Measurements from ENCODE around the gene SEC62. TPM values are rescaled to one million over a fixed set of nuclear protein-coding genes. Genes with fewer than 3 reads are reported as not detected.

The SEC62 gene
- total and polyA plus RNA-seq, 9 of the 15 experiments (the other 6 are each of a cell fraction or from before 2014, with no cell fraction given), result 34.5 to 152 (median 51.8) TPM

GRCh38 chr3:169940470-169941181 lies 26.0 kb upstream of the SEC62 start:
- H3K4me3 ChIP-seq, result no peak overlapping the region

More at GRCh38 chr3:169940470-169941181, 26.0 kb upstream of the SEC62 start:
- H3K36me3 ChIP-seq (ENCODE audit: control insufficient read depth, insufficient read depth, low read length), result no peaks in the 10 kb centered on the region
- no peaks in the 10 kb centered on the region for H3K27me3 ChIP-seq (ENCODE audit: control insufficient read depth in 2 of 2, insufficient read depth in 2 of 2, low read length in 2 of 2)
- H3K79me2 ChIP-seq (ENCODE audit: control insufficient read depth, insufficient read depth, low read length), result no peaks in the 10 kb centered on the region
- H2AFZ ChIP-seq (ENCODE audit: low read depth, low read length), result no peak overlapping the region
- ChIA-PET CTCF (ENCODE audit: low intra/inter-chr PET ratio) (no interaction called here), POLR2A (interaction anchor here (0.6 kb wide), 1 partner anchor 82 kb away, joined by 4 read pairs; no protein-coding TSS in a partner anchor)
- ATAC-seq, result no peak
- 53% methylated on average over 6 of the region's 6 CpGs for WGBS (ENCODE audit: insufficient coverage, low coverage, missing lambda C conversion rate)
- peaks cover 9 to 19% of the 10 kb centered on the region in 2 experiments; a peak in 3 of 5 replicates for H3K4me1 ChIP-seq (replicated peaks in 1 of 2; ENCODE audit: control insufficient read depth in 2 of 2, insufficient read depth in 2 of 2, low read length in 2 of 2)
- no peaks in the 10 kb centered on the region for H4K20me1 ChIP-seq (replicated peaks; ENCODE audit: control insufficient read depth, insufficient read depth, low read length)
- intact Hi-C loops (cut with micrococcal nuclease) (no loop called here), in situ Hi-C loops (cut with MboI) (no loop called here)
- no peak for DNase-seq (ENCODE audit: extremely low read depth in 1 of 4, low spot score in 3 of 4)
- H3K9me3 ChIP-seq (replicated peaks; ENCODE audit: control insufficient read depth, insufficient read depth, low read depth, low read length), result no peaks in the 10 kb centered on the region
- BruUV-seq (replicated peaks), result no TSS peak
- no peak for FAIRE-seq
- H3K4me2 ChIP-seq (ENCODE audit: insufficient read depth, low read length), result no peak overlapping the region
- no peak overlapping the region for H3K27ac ChIP-seq (ENCODE audit: extremely low read depth, low read depth, low read length)
- TF ChIP-seq ZNF311 (CRISPR knock-in tag; IDR thresholded peaks at IDR 0.05) (no peak), RAD51 (IDR thresholded peaks at IDR 0.05; ENCODE audit: borderline replicate concordance, low read depth) (peak; percentile 79), CC2D1A (IDR thresholded peaks at IDR 0.05) (no peak), POLR2H (tag; IDR thresholded peaks at IDR 0.05; ENCODE audit: low read depth) (no peak), TFE3 (CRISPR knock-in tag; IDR thresholded peaks at IDR 0.05) (peak; percentile 86), MCM5 (IDR thresholded peaks at IDR 0.05; ENCODE audit: low read depth) (no peak), SPI1 (IDR thresholded peaks at IDR 0.05; ENCODE audit: borderline replicate concordance, low read depth, low read length) (peak; percentile 88), TBP (optimal IDR thresholded peaks at IDR 0.05; ENCODE audit: low read depth, low read length) (no peak), CEBPB (tag; IDR thresholded peaks at IDR 0.05) (no peak), NFATC3 (IDR thresholded peaks at IDR 0.05) (no peak), C11orf30 (IDR thresholded peaks at IDR 0.05; ENCODE audit: low read depth) (no peak)
- H3K9ac ChIP-seq (ENCODE audit: insufficient read depth in 1 of 2, low read depth in 2 of 2, low read length in 2 of 2), result no peak overlapping the region
- H3K9me1 ChIP-seq (ENCODE audit: control insufficient read depth, insufficient read depth, low read length), result no peaks in the 10 kb centered on the region
